Mammary epithelial cell (primary cell): ENCODE results near the gene MED23.

Experiments used
- EZH2 ChIP-seq: IDR thresholded peaks from 2 replicates; pipeline ENCODE4 v1.6.1; 2012; ENCODE audit warnings: low read length, inconsistent platforms, borderline replicate concordance
- TF ChIP-seq, protein P1 (sequence below), 2 donors: IDR thresholded peaks in 1 of 2; conservative IDR thresholded peaks in 1 of 2; 2 replicates each; pipeline ENCODE4 v1.5.1; 2011 to 2012; ENCODE audit warnings: inconsistent platforms in 2 of 2, low read length in 2 of 2, mild to moderate bottlenecking in 2 of 2, control low read depth in 1 of 2, low read depth in 1 of 2; ENCODE audit not compliant: insufficient read depth in 1 of 2; ENCODE audit errors: extremely low read depth in 1 of 2

GRCh38 chr6:131658287-131658686, 30.2 kb upstream of the MED23 start:
- TF ChIP-seq, protein P1, sequence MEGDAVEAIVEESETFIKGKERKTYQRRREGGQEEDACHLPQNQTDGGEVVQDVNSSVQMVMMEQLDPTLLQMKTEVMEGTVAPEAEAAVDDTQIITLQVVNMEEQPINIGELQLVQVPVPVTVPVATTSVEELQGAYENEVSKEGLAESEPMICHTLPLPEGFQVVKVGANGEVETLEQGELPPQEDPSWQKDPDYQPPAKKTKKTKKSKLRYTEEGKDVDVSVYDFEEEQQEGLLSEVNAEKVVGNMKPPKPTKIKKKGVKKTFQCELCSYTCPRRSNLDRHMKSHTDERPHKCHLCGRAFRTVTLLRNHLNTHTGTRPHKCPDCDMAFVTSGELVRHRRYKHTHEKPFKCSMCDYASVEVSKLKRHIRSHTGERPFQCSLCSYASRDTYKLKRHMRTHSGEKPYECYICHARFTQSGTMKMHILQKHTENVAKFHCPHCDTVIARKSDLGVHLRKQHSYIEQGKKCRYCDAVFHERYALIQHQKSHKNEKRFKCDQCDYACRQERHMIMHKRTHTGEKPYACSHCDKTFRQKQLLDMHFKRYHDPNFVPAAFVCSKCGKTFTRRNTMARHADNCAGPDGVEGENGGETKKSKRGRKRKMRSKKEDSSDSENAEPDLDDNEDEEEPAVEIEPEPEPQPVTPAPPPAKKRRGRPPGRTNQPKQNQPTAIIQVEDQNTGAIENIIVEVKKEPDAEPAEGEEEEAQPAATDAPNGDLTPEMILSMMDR (conservative IDR thresholded peaks at IDR 0.05 in 1 of 2, IDR thresholded peaks at IDR 0.05 in 1 of 2; ENCODE audit: extremely low read depth in 1 of 2, insufficient read depth in 1 of 2, low read depth in 1 of 2, low read length in 2 of 2), result no peak
- TF ChIP-seq EZH2, result no peak
